Uterus (tissue), 2 donors: Measurements from ENCODE around the gene GATB.

Experiments
- CTCF ChIP-seq, 4 experiments: fragments of 200-600 bp in 2 of 4; fragments of 450-650 bp in 2 of 4; sonication (generic) in 2 of 4; IDR thresholded peaks; one replicate each; pipeline ENCODE4 v1.5.1; 2016 to 2019; ENCODE audit warnings: antibody characterized with exemption in 4 of 4, mild to moderate bottlenecking in 2 of 4, moderate library complexity in 1 of 4
- POLR2A ChIP-seq, 2 donors: fragments of 450-650 bp; IDR thresholded peaks; one replicate each; pipeline ENCODE4 v1.6.1; 2016; ENCODE audit warnings: antibody characterized with exemption in 2 of 2, mild to moderate bottlenecking in 1 of 2, moderate library complexity in 1 of 2

GRCh38 chr4:151717909-151718628, 42.7 kb downstream of the GATB start:
- TF ChIP-seq CTCF (IDR thresholded peaks at IDR 0.05) (no peak), POLR2A (IDR thresholded peaks at IDR 0.05) (no peak)
